HEK293 (cell line): ENCODE results near the gene HPF1.

Source experiments
- FEZF1 ChIP-seq: fragments of 450-650 bp; formaldehyde crosslinking; IDR thresholded peaks from 2 replicates; pipeline ENCODE4 v1.5.1; 2016; ENCODE audit warnings: missing biosample characterization, missing genetic modification characterization
- GLI4 ChIP-seq: fragments of 450-650 bp; formaldehyde crosslinking; IDR thresholded peaks from 2 replicates; pipeline ENCODE4 v1.5.1; 2016; ENCODE audit warnings: missing biosample characterization, missing genetic modification characterization
- KLF1 ChIP-seq: fragments of 450-650 bp; formaldehyde crosslinking; IDR thresholded peaks from 2 replicates; pipeline ENCODE4 v1.5.1; 2016; ENCODE audit warnings: missing biosample characterization, missing genetic modification characterization
- MZF1 ChIP-seq: fragments of 450-650 bp; formaldehyde crosslinking; IDR thresholded peaks from 2 replicates; pipeline ENCODE4 v1.5.1; 2017; ENCODE audit warnings: missing biosample characterization, missing genetic modification characterization, borderline replicate concordance
- TRIM28 ChIP-seq: IDR thresholded peaks from 2 replicates; pipeline ENCODE4 v1.6.1; 2011; ENCODE audit warnings: low read length, control low read depth, borderline replicate concordance
- WT1 ChIP-seq: fragments of 450-650 bp; formaldehyde crosslinking; IDR thresholded peaks from 2 replicates; pipeline ENCODE4 v1.5.1; 2016; ENCODE audit warnings: missing biosample characterization, missing genetic modification characterization
- ZNF10 ChIP-seq: fragments of 450-650 bp; formaldehyde crosslinking; IDR thresholded peaks from 2 replicates; pipeline ENCODE4 v1.5.1; 2017; ENCODE audit warnings: missing biosample characterization, missing genetic modification characterization
- ZNF112 ChIP-seq: fragments of 450-650 bp; formaldehyde crosslinking; IDR thresholded peaks from 2 replicates; pipeline ENCODE4 v1.5.0; 2017; ENCODE audit warnings: missing biosample characterization, missing genetic modification characterization
- ZNF148 ChIP-seq: fragments of 450-650 bp; formaldehyde crosslinking; IDR thresholded peaks from 2 replicates; pipeline ENCODE4 v1.5.0; 2017; ENCODE audit warnings: missing biosample characterization, missing genetic modification characterization, borderline replicate concordance
- ZNF174 ChIP-seq: fragments of 450-650 bp; formaldehyde crosslinking; IDR thresholded peaks from 2 replicates; pipeline ENCODE4 v1.5.0; 2017; ENCODE audit warnings: missing biosample characterization, mild to moderate bottlenecking, missing genetic modification characterization
- ZNF202 ChIP-seq: fragments of 450-650 bp; formaldehyde crosslinking; IDR thresholded peaks from 2 replicates; pipeline ENCODE4 v1.5.1; 2016; ENCODE audit warnings: missing biosample characterization, missing genetic modification characterization, borderline replicate concordance
- ZNF211 ChIP-seq: fragments of 450-650 bp; formaldehyde crosslinking; IDR thresholded peaks from 2 replicates; pipeline ENCODE4 v1.5.1; 2016; ENCODE audit warnings: low read depth, missing biosample characterization, missing genetic modification characterization
- ZNF23 ChIP-seq: fragments of 450-650 bp; formaldehyde crosslinking; IDR thresholded peaks from 2 replicates; pipeline ENCODE4 v1.5.1; 2016; ENCODE audit warnings: missing biosample characterization, missing genetic modification characterization, borderline replicate concordance
- ZNF248 ChIP-seq: fragments of 450-650 bp; formaldehyde crosslinking; IDR thresholded peaks from 2 replicates; pipeline ENCODE4 v1.5.1; 2017; ENCODE audit warnings: missing biosample characterization, missing genetic modification characterization
- ZNF26 ChIP-seq: fragments of 450-650 bp; formaldehyde crosslinking; IDR thresholded peaks from 2 replicates; pipeline ENCODE4 v1.5.1; 2016; ENCODE audit warnings: missing biosample characterization, missing genetic modification characterization
- ZNF311 ChIP-seq: fragments of 450-650 bp; formaldehyde crosslinking; IDR thresholded peaks from 2 replicates; pipeline ENCODE4 v1.5.1; 2017; ENCODE audit warnings: missing biosample characterization, missing genetic modification characterization, borderline replicate concordance
- ZNF341 ChIP-seq: fragments of 450-650 bp; formaldehyde crosslinking; IDR thresholded peaks from 2 replicates; pipeline ENCODE4; 2016; ENCODE audit warnings: low read depth, missing biosample characterization, missing genetic modification characterization
- ZNF433 ChIP-seq: fragments of 450-650 bp; formaldehyde crosslinking; IDR thresholded peaks from 2 replicates; pipeline ENCODE4 v1.5.1; 2016; ENCODE audit warnings: missing biosample characterization, missing genetic modification characterization, low read depth
- ZNF623 ChIP-seq: fragments of 450-650 bp; formaldehyde crosslinking; IDR thresholded peaks from 2 replicates; pipeline ENCODE4 v1.5.1; 2016; ENCODE audit warnings: missing biosample characterization, missing genetic modification characterization
- ZNF654 ChIP-seq: fragments of 450-650 bp; formaldehyde crosslinking; IDR thresholded peaks from 2 replicates; pipeline ENCODE4 v1.5.1; 2016; ENCODE audit warnings: low read depth, missing biosample characterization, missing genetic modification characterization
- ZNF776 ChIP-seq: fragments of 450-650 bp; formaldehyde crosslinking; IDR thresholded peaks from 2 replicates; pipeline ENCODE4 v1.5.0; 2017; ENCODE audit warnings: missing biosample characterization, missing genetic modification characterization, borderline replicate concordance
- ZNF785 ChIP-seq: fragments of 450-650 bp; formaldehyde crosslinking; IDR thresholded peaks from 2 replicates; pipeline ENCODE4 v1.5.1; 2016; ENCODE audit warnings: missing biosample characterization, missing genetic modification characterization
- TF ChIP-seq, protein P1 (sequence below): fragments of 450-650 bp; formaldehyde crosslinking; IDR thresholded peaks from 2 replicates; pipeline ENCODE4 v1.5.1; 2016; ENCODE audit warnings: missing biosample characterization, missing genetic modification characterization
- TF ChIP-seq, protein P2 (sequence below): fragments of 450-650 bp; formaldehyde crosslinking; IDR thresholded peaks from 2 replicates; pipeline ENCODE4 v1.5.1; 2017; ENCODE audit warnings: missing biosample characterization, missing genetic modification characterization
- TF ChIP-seq, protein P3 (sequence below): fragments of 450-650 bp; formaldehyde crosslinking; IDR thresholded peaks from 2 replicates; pipeline ENCODE4 v1.5.1; 2016; ENCODE audit warnings: missing biosample characterization, missing genetic modification characterization
- TF ChIP-seq, protein P4 (sequence below): fragments of 450-650 bp; IDR thresholded peaks from 2 replicates; pipeline ENCODE4 v1.5.1; 2018; ENCODE audit warnings: missing biosample characterization, mild to moderate bottlenecking, missing genetic modification characterization

The HPF1 gene

DNA sequence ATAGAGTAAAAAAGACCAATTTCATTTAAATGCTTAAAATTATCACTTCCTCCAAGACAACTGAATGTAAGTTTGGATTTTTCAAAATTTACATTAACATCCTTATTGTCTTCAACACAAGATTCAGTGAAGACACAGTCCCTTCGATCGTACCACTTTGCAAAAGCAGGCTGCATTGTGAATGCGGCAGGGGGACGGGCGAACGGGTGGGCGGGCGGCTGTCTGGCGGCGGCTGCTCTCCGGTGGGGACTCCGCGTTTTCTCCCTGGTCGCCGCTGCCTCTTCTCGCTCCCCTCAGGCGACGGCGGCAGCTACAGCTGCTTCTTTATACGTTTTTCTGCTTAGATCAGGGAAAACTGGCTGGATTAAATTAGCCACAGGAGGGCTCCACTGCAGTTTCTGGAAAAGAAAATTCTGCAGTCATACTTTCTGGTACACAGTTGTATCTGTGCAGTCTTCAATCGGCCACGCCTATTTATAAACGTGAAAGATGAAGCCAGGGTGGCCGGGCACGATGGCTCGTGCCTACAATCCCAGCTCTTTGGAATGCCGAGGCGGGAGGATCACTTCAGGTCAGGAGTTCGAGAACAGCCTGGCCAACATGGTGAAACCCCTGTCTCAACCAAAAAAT is 33.9 kb upstream of the HPF1 start (continued):
- TF ChIP-seq ZNF211 (tag by site-specific recombination) (no peak), ZNF148 (tag by site-specific recombination) (no peak), ZNF654 (tag by site-specific recombination) (peak; percentile 30), MZF1 (tag by site-specific recombination) (no peak), ZNF202 (tag by site-specific recombination) (no peak), ZNF311 (tag by site-specific recombination) (no peak), KLF1 (no peak), ZNF776 (tag by site-specific recombination) (no peak), ZNF785 (tag by site-specific recombination) (no peak), ZNF248 (tag by site-specific recombination) (no peak), TRIM28 (peak; percentile 74), WT1 (no peak), ZNF623 (tag by site-specific recombination) (no peak), ZNF10 (tag by site-specific recombination) (no peak), FEZF1 (tag by site-specific recombination) (no peak), ZNF112 (no peak), ZNF433 (tag by site-specific recombination) (no peak), ZNF26 (tag by site-specific recombination) (no peak), ZNF23 (tag by site-specific recombination) (no peak), ZNF174 (no peak), ZNF341 (tag by site-specific recombination) (peak; percentile 50), GLI4 (no peak)
- TF ChIP-seq, protein P1, sequence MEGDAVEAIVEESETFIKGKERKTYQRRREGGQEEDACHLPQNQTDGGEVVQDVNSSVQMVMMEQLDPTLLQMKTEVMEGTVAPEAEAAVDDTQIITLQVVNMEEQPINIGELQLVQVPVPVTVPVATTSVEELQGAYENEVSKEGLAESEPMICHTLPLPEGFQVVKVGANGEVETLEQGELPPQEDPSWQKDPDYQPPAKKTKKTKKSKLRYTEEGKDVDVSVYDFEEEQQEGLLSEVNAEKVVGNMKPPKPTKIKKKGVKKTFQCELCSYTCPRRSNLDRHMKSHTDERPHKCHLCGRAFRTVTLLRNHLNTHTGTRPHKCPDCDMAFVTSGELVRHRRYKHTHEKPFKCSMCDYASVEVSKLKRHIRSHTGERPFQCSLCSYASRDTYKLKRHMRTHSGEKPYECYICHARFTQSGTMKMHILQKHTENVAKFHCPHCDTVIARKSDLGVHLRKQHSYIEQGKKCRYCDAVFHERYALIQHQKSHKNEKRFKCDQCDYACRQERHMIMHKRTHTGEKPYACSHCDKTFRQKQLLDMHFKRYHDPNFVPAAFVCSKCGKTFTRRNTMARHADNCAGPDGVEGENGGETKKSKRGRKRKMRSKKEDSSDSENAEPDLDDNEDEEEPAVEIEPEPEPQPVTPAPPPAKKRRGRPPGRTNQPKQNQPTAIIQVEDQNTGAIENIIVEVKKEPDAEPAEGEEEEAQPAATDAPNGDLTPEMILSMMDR (tag by site-specific recombination): peak; percentile 52; the same call in 1 of the 2 replicates
- TF ChIP-seq, protein P2, sequence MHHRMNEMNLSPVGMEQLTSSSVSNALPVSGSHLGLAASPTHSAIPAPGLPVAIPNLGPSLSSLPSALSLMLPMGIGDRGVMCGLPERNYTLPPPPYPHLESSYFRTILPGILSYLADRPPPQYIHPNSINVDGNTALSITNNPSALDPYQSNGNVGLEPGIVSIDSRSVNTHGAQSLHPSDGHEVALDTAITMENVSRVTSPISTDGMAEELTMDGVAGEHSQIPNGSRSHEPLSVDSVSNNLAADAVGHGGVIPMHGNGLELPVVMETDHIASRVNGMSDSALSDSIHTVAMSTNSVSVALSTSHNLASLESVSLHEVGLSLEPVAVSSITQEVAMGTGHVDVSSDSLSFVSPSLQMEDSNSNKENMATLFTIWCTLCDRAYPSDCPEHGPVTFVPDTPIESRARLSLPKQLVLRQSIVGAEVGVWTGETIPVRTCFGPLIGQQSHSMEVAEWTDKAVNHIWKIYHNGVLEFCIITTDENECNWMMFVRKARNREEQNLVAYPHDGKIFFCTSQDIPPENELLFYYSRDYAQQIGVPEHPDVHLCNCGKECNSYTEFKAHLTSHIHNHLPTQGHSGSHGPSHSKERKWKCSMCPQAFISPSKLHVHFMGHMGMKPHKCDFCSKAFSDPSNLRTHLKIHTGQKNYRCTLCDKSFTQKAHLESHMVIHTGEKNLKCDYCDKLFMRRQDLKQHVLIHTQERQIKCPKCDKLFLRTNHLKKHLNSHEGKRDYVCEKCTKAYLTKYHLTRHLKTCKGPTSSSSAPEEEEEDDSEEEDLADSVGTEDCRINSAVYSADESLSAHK (tag by site-specific recombination): no peak
- TF ChIP-seq, protein P3, sequence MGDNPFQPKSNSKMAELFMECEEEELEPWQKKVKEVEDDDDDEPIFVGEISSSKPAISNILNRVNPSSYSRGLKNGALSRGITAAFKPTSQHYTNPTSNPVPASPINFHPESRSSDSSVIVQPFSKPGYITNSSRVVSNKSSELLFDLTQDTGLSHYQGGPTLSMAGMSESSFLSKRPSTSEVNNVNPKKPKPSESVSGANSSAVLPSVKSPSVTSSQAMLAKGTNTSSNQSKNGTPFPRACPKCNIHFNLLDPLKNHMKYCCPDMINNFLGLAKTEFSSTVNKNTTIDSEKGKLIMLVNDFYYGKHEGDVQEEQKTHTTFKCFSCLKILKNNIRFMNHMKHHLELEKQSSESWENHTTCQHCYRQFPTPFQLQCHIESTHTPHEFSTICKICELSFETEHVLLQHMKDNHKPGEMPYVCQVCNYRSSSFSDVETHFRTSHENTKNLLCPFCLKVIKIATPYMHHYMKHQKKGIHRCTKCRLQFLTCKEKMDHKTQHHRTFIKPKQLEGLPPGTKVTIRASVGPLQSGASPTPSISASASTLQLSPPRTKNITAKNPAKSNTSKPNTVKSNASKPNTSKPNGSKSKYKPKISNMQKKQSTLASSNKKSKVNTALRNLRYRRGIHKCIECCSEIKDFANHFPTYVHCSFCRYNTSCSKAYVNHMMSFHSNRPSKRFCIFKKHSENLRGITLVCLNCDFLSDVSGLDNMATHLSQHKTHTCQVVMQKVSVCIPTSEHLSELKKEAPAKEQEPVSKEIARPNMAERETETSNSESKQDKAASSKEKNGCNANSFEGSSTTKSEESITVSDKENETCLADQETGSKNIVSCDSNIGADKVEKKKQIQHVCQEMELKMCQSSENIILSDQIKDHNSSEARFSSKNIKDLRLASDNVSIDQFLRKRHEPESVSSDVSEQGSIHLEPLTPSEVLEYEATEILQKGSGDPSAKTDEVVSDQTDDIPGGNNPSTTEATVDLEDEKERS (tag by site-specific recombination): no peak
- TF ChIP-seq, protein P4, sequence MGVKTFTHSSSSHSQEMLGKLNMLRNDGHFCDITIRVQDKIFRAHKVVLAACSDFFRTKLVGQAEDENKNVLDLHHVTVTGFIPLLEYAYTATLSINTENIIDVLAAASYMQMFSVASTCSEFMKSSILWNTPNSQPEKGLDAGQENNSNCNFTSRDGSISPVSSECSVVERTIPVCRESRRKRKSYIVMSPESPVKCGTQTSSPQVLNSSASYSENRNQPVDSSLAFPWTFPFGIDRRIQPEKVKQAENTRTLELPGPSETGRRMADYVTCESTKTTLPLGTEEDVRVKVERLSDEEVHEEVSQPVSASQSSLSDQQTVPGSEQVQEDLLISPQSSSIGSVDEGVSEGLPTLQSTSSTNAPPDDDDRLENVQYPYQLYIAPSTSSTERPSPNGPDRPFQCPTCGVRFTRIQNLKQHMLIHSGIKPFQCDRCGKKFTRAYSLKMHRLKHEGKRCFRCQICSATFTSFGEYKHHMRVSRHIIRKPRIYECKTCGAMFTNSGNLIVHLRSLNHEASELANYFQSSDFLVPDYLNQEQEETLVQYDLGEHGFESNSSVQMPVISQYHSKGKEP (tag by site-specific recombination): peak; percentile 66
